ENCODE results near the gene TK2. TPM values are rescaled to one million over a fixed set of nuclear protein-coding genes. Genes with fewer than 3 reads are reported as not detected.

The TK2 gene
- total and polyA plus RNA-seq, 2 experiments from 2014 or later = 1.8 to 4.2 TPM

- TF ChIP-seq REST (IDR thresholded peaks at IDR 0.05; ENCODE audit: unreplicated experiment) = no peak
Measured at GRCh38 chr16:66462912-66463311, 87.0 kb downstream of the TK2 start (continued).

DNA sequence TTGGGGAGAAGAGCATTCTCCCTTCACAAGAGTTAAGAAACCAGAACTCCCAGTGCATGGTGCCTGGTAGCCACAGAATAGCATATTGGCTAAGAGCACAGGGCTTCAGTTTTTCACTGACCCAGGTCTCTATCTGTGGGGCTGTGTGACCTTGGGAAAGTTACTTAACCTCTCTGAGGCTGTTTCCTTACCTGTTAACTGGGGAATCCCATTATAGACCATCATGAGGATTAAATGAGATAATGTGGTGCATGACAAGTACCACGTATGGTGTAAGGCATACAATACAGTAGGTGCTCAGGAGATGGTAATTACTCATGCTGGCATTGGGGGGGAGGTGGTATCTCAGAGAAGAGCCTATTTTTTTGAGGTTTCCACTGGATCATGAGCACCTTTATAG lies 89.2 kb downstream of the TK2 start:
- H3K27me3 ChIP-seq (ENCODE audit: insufficient read depth) = no peaks in the 10 kb centered on the region
- H3K79me2 ChIP-seq (replicated peaks; ENCODE audit: insufficient read depth) = no peaks in the 10 kb centered on the region
- no peak overlapping the region for H3K4me2 ChIP-seq
- no peaks in the 10 kb centered on the region for H3K9me3 Mint-ChIP-seq
- H3F3A ChIP-seq (replicated peaks; ENCODE audit: low read depth) = no peaks in the 10 kb centered on the region
- H3K4me1 ChIP-seq (ENCODE audit: insufficient read depth) = peaks cover 10% of the 10 kb centered on the region; the same call in 1 of the 2 replicates
- no peak for DNase-seq (ENCODE audit: low spot score)
- H3K27me3 Mint-ChIP-seq (ENCODE audit: insufficient read depth, low read depth, poor library complexity) = peaks cover 6% of the 10 kb centered on the region
- peaks cover 14% of the 10 kb centered on the region for H3K4me1 Mint-ChIP-seq
- H3K27ac ChIP-seq (ENCODE audit: low read depth) = no peak overlapping the region
- no peaks in the 10 kb centered on the region for H3K9me2 ChIP-seq (ENCODE audit: insufficient read depth)
- no peak for ATAC-seq
- H3K36me3 ChIP-seq (ENCODE audit: insufficient read depth) = no peaks in the 10 kb centered on the region
- no peak overlapping the region for H3K27ac Mint-ChIP-seq
- no peak overlapping the region for H3K4me3 ChIP-seq
- no peak overlapping the region for H3K4me3 Mint-ChIP-seq
- no peaks in the 10 kb centered on the region for H3K36me3 Mint-ChIP-seq (ENCODE audit: low read depth)
- H4K20me1 ChIP-seq (replicated peaks; ENCODE audit: insufficient read depth) = no peaks in the 10 kb centered on the region
- no peak overlapping the region for H2AFZ ChIP-seq
- TF ChIP-seq STAT1 (IDR thresholded peaks at IDR 0.05; ENCODE audit: unreplicated experiment) = no peak
- no peak for TF ChIP-seq ZNF331 (CRISPR knock-in tag; IDR thresholded peaks at IDR 0.05; ENCODE audit: low read depth)
- no peak for TF ChIP-seq NANOG (IDR thresholded peaks at IDR 0.05; ENCODE audit: borderline replicate concordance)
- TF ChIP-seq, protein P1, sequence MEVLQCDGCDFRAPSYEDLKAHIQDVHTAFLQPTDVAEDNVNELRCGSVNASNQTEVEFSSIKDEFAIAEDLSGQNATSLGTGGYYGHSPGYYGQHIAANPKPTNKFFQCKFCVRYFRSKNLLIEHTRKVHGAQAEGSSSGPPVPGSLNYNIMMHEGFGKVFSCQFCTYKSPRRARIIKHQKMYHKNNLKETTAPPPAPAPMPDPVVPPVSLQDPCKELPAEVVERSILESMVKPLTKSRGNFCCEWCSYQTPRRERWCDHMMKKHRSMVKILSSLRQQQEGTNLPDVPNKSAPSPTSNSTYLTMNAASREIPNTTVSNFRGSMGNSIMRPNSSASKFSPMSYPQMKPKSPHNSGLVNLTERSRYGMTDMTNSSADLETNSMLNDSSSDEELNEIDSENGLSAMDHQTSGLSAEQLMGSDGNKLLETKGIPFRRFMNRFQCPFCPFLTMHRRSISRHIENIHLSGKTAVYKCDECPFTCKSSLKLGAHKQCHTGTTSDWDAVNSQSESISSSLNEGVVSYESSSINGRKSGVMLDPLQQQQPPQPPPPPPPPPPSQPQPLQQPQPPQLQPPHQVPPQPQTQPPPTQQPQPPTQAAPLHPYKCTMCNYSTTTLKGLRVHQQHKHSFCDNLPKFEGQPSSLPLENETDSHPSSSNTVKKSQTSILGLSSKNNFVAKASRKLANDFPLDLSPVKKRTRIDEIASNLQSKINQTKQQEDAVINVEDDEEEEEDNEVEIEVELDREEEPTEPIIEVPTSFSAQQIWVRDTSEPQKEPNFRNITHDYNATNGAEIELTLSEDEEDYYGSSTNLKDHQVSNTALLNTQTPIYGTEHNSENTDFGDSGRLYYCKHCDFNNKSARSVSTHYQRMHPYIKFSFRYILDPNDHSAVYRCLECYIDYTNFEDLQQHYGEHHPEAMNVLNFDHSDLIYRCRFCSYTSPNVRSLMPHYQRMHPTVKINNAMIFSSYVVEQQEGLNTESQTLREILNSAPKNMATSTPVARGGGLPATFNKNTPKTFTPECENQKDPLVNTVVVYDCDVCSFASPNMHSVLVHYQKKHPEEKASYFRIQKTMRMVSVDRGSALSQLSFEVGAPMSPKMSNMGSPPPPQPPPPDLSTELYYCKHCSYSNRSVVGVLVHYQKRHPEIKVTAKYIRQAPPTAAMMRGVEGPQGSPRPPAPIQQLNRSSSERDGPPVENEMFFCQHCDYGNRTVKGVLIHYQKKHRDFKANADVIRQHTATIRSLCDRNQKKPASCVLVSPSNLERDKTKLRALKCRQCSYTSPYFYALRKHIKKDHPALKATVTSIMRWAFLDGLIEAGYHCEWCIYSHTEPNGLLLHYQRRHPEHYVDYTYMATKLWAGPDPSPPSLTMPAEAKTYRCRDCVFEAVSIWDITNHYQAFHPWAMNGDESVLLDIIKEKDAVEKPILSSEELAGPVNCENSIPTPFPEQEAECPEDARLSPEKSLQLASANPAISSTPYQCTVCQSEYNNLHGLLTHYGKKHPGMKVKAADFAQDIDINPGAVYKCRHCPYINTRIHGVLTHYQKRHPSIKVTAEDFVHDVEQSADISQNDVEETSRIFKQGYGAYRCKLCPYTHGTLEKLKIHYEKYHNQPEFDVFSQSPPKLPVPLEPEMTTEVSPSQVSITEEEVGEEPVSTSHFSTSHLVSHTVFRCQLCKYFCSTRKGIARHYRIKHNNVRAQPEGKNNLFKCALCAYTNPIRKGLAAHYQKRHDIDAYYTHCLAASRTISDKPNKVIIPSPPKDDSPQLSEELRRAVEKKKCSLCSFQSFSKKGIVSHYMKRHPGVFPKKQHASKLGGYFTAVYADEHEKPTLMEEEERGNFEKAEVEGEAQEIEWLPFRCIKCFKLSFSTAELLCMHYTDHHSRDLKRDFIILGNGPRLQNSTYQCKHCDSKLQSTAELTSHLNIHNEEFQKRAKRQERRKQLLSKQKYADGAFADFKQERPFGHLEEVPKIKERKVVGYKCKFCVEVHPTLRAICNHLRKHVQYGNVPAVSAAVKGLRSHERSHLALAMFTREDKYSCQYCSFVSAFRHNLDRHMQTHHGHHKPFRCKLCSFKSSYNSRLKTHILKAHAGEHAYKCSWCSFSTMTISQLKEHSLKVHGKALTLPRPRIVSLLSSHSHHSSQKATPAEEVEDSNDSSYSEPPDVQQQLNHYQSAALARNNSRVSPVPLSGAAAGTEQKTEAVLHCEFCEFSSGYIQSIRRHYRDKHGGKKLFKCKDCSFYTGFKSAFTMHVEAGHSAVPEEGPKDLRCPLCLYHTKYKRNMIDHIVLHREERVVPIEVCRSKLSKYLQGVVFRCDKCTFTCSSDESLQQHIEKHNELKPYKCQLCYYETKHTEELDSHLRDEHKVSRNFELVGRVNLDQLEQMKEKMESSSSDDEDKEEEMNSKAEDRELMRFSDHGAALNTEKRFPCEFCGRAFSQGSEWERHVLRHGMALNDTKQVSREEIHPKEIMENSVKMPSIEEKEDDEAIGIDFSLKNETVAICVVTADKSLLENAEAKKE (CRISPR knock-in tag; IDR thresholded peaks at IDR 0.05) = no peak
- TF ChIP-seq ZNF114 (CRISPR knock-in tag; IDR thresholded peaks at IDR 0.05) = no peak
- no peak for TF ChIP-seq CTCF (conservative IDR thresholded peaks at IDR 0.05; ENCODE audit: low read depth in 2 of 2)
- no peak for TF ChIP-seq CREB1 (CRISPR knock-in tag; IDR thresholded peaks at IDR 0.05; ENCODE audit: low read depth)
- TF ChIP-seq EZH2 (IDR thresholded peaks at IDR 0.05; ENCODE audit: low read depth, unreplicated experiment) = no peak
- TF ChIP-seq, protein P2, sequence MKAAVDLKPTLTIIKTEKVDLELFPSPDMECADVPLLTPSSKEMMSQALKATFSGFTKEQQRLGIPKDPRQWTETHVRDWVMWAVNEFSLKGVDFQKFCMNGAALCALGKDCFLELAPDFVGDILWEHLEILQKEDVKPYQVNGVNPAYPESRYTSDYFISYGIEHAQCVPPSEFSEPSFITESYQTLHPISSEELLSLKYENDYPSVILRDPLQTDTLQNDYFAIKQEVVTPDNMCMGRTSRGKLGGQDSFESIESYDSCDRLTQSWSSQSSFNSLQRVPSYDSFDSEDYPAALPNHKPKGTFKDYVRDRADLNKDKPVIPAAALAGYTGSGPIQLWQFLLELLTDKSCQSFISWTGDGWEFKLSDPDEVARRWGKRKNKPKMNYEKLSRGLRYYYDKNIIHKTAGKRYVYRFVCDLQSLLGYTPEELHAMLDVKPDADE (IDR thresholded peaks at IDR 0.05) = no peak
- TF ChIP-seq JUNB (IDR thresholded peaks at IDR 0.05; ENCODE audit: unreplicated experiment) = no peak
- TF ChIP-seq POLR2AphosphoS5 (IDR thresholded peaks at IDR 0.05; ENCODE audit: low read depth) = no peak

All from GM23338 (cell line).